Measurements from ENCODE around the gene CHIA.

The CHIA gene

DNA sequence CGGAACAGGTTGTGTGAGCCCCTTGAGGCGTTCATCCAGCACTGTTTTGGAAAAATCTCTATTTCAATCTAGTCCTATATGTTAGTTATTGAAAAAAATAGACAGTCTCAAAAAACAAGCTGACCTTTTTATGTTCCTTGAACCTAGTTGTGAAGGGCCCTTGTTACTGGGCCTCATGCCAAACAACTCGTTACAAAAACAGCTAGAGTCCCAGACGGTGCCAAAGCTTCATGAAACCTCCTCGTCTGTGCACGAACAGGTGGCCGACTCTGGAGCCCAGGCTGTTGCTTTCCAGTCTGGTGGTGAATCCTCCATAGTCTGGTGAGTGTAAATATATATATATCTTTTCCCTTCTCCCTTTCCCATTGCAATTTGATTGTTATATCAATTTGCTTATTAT is at the start of gene CHIA:
Gene CHIA, plus strand, starts transcription at position 222 of the 400 bp plus-strand sequence. CDS start 19,617 bp downstream, outside the sequence.
- no peak for DNase-seq (ENCODE audit: low read depth)

- no peak for DNase-seq (ENCODE audit: low read depth)
These were observed 48.9 kb upstream of the CHIA start for GRCh38 chr1:111241797-111242196.

GRCh38 chr1:111242805-111243523 is 47.7 kb upstream of the CHIA start:
- no peak for DNase-seq (ENCODE audit: low read depth)

GRCh38 chr1:111247125-111247838 is 43.4 kb upstream of the CHIA start:
- DNase-seq (ENCODE audit: low read depth), result no peak

- no peak for DNase-seq (ENCODE audit: low read depth)
These were observed 40.7 kb upstream of the CHIA start for GRCh38 chr1:111249960-111250359.

DNA sequence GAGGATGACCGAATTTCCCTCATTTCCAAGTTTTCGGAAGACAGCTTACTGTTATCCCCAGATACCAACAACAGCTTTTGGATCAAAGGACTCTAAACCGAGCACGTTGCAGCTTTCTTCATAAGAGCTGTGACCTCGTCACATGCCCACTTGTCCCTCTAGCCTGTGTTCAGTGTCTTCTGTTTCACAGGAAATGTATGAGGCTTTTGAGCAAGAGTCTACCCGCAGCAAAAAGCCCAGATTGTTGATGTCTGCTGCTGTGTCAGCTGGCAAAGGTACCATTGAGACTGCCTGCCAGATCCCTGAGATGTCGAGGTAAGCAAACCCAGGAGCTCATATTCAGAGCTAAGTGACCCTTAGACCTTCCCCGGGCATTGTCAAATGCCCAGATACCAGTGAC is 39.1 kb upstream of the CHIA start:
- DNase-seq (ENCODE audit: low read depth), result no peak

DNA sequence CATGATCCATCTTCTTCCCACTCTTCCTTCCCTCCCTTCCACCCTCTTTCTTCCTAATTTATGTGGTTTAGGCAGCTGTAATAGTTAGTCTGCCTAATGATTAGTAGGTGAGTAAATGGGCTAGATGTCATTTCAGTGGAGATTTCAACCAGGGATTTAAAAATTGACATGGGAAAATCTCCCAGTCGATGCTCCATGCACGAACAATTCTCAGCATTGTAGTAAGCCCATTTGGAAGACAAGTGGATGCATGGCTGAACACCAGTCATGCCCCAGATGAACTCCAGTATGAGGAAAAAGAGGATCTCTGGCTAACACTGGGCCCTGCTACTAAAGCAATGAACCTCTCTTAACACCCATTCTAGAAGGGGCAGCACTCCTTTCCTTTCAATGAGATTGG is 37.9 kb upstream of the CHIA start:
- no peak for DNase-seq (ENCODE audit: low read depth)

GRCh38 chr1:111253876-111254275 is 36.8 kb upstream of the CHIA start:
- no peak for DNase-seq (ENCODE audit: low read depth)

GRCh38 chr1:111256988-111257658 is 33.5 kb upstream of the CHIA start:
- no peak for DNase-seq (ENCODE audit: low read depth)

- no peak for DNase-seq (ENCODE audit: low read depth)
These were observed 22.7 kb upstream of the CHIA start for GRCh38 chr1:111267801-111268508.

GRCh38 chr1:111269825-111270406 is 20.7 kb upstream of the CHIA start:
- DNase-seq (ENCODE audit: low read depth), result no peak

DNA sequence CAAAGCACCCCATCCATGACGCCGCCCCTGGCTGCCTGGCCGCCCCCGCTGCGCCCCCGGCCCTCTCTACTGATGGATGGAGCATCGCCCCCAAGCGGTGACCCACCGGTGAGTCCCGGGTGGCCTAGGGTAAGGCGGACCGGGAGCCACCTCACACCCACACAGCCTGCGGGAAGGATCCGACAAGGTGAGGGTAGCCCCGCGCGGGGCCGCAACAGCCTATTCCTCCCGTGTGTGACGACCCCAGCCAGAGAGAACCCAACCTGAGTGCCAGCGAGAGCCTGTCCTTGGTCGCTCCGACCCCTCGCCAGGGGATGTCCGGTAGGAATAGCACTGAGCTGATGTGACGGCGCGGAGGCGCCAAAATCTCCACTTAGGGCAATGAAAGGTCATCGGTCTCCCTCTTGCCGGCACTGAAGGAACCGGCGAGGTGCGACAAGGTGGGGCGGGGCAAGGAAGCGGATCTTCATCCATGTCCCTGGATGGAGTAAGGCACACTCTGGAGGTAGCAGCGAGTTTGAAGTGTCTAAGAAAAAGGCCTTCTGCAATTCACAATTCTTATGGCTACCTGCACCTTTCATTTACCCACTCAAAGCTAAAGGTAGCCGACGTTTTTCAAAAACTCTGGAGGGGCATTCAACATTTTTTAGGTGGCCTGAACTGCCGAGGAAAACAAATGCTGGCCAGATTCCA is 19.7 kb upstream of the CHIA start:
- DNase-seq (ENCODE audit: low read depth), result no peak

GRCh38 chr1:111271464-111271801 is 19.2 kb upstream of the CHIA start:
- DNase-seq (ENCODE audit: low read depth), result no peak

DNA sequence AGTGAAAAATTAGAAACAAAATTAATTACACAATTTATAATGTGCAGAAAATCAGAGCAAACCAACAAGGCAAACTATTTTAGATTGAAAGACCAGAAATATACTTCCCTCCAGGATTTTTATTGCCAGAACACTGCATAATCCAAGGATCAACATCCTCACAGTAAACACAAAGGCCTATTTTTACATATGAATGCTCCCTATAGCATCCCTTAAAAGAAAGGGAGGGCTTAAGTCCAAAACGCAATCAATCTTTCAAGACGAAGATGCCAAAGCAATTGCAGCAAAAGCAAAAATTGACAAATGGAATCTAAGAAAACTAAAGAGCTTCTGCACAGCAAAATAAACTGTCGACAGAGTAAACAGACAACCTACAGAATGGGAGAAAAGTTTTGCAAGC is 18.6 kb upstream of the CHIA start:
- DNase-seq (ENCODE audit: low read depth), result no peak

GRCh38 chr1:111274653-111275052 is 16.0 kb upstream of the CHIA start:
- DNase-seq (ENCODE audit: low read depth), result no peak

DNA sequence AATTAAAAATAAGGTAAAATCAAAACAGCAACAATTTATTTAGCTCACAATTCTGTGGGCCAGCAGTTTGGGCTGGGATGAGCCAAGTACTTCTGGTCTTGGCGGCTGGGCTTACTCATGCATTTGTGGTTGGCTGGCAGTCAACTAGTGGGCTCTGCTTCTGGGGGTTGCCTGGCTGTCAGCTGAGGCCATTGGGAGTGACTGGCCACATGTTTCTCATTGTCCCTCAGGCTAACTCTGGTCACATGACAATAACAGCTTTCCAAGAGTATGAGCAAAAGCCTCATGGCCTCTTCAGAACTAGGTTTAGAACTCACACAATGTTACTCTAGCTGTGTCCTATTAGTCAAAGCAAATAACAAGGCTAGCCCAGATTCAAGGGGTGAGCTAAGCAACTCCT is 15.6 kb upstream of the CHIA start:
- no peak for DNase-seq (ENCODE audit: low read depth)

GRCh38 chr1:111275780-111276433 is 14.7 kb upstream of the CHIA start:
- DNase-seq (ENCODE audit: low read depth), result no peak

DNA sequence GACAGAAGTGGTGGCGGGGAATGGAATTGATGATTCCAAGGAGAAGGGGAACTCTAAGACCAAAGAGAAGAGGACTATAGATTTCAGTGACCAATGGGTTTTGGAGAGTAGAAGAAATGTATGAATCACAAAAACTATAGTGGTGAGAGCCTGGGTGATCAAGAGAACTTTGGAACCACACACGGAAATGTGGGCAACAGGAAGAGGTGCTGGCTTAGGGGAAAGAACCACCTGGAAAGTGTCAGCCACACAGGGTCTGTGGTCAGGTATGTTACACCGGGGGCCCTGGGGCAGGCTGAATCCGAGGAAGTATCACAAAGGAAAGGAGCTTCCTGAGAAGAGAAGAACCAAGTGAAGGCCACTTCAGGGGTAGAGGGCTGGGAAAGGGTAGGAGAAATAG is 11.5 kb upstream of the CHIA start:
- no peak for DNase-seq (ENCODE audit: low read depth)

GRCh38 chr1:111280267-111280666 is 10.4 kb upstream of the CHIA start:
- no peak for DNase-seq (ENCODE audit: low read depth)

GRCh38 chr1:111281411-111281810 is 9.2 kb upstream of the CHIA start:
- DNase-seq (ENCODE audit: low read depth), result no peak

DNA sequence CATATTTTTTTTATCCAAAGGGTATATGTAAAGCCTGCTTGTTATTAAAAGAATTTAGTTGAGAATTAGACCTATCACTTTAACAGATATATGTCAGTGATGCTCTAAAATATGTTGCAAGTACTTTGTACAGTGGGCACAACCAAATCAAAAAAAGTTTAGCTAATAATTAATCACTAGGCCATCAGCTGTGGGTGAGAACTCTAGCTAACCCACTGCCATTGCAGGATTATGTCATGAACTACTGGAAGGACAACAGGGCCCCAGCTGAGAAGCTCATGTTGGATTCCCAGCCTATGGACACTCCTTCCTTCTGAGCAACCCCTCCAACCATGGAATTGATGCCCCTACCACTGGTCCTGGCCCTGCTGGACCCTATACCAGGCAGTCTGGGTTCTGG is 6.8 kb upstream of the CHIA start:
- DNase-seq (ENCODE audit: low read depth), result no peak

All from activated gamma-delta T cell treated with anti-CD3 and anti-CD28 coated beads, Interleukin-2, amount 50 U/mL, for 16 hours (primary cell).